ENCODE results near the gene NANOS3.
A peak's percentile ranks its signal among the peaks of the same experiment; 100 is the strongest.

The NANOS3 gene

GRCh38 chr19:13834244-13835069 is 42.5 kb upstream of the NANOS3 start:
- H3K79me2 ChIP-seq (ENCODE audit: control insufficient read depth, low read length): no peaks in the 10 kb centered on the region
- H3K9me3 ChIP-seq (ENCODE audit: control insufficient read depth, insufficient read depth, low read length): no peaks in the 10 kb centered on the region
- peak overlapping the region; percentile 75 for H3K4me2 ChIP-seq (ENCODE audit: low read length)
- no peak overlapping the region for H3K27ac ChIP-seq (ENCODE audit: low read depth, low read length)
- peaks cover 21% of the 10 kb centered on the region for H3F3A ChIP-seq (ENCODE audit: control insufficient read depth, insufficient read depth)
- TF ChIP-seq EZH2phosphoT487 (IDR thresholded peaks at IDR 0.05; ENCODE audit: borderline replicate concordance, low read length) (no peak), CTCF (IDR thresholded peaks at IDR 0.05; ENCODE audit: low read depth, low read length, poor library complexity, severe bottlenecking) (no peak)
- no peaks in the 10 kb centered on the region for H3K9me2 ChIP-seq (replicated peaks; ENCODE audit: control insufficient read depth, low read length)
- no peaks in the 10 kb centered on the region for H3K27me3 ChIP-seq (ENCODE audit: control insufficient read depth, low read length)
- H4K20me1 ChIP-seq (ENCODE audit: control insufficient read depth, insufficient read depth, low read depth, low read length): no peaks in the 10 kb centered on the region
- H3K4me1 ChIP-seq (ENCODE audit: control insufficient read depth, low read length): peaks cover 55% of the 10 kb centered on the region
- peak overlapping the region; percentile 71 for H3K4me3 ChIP-seq (ENCODE audit: low read length)
- H3K36me3 ChIP-seq (ENCODE audit: control insufficient read depth, low read length): no peaks in the 10 kb centered on the region

- TF ChIP-seq EZH2phosphoT487 (IDR thresholded peaks at IDR 0.05; ENCODE audit: borderline replicate concordance, low read length) (no peak), CTCF (IDR thresholded peaks at IDR 0.05; ENCODE audit: low read depth, low read length, poor library complexity, severe bottlenecking) (no peak)
- Histone ChIP-seq H3K4me3 (ENCODE audit: low read length) (peak overlapping the region; percentile 48; the same call in 1 of the 2 replicates), H3F3A (ENCODE audit: control insufficient read depth, insufficient read depth) (peaks cover 21% of the 10 kb centered on the region), H3K27me3 (ENCODE audit: control insufficient read depth, low read length) (no peaks in the 10 kb centered on the region), H3K4me2 (ENCODE audit: low read length) (peak overlapping the region; percentile 68), H3K36me3 (ENCODE audit: control insufficient read depth, low read length) (no peaks in the 10 kb centered on the region), H3K79me2 (ENCODE audit: control insufficient read depth, low read length) (0 out of 2 replicates have a peak, but pooled peaks cover under 1% of the 10 kb centered on the region), H3K4me1 (ENCODE audit: control insufficient read depth, low read length) (peaks cover 69% of the 10 kb centered on the region), H3K9me3 (ENCODE audit: control insufficient read depth, insufficient read depth, low read length) (no peaks in the 10 kb centered on the region), H3K27ac (ENCODE audit: low read depth, low read length) (peak overlapping the region; percentile 24), H4K20me1 (ENCODE audit: control insufficient read depth, insufficient read depth, low read depth, low read length) (no peaks in the 10 kb centered on the region), H3K9me2 (replicated peaks; ENCODE audit: control insufficient read depth, low read length) (no peaks in the 10 kb centered on the region)
Measured at GRCh38 chr19:13835791-13836723, 40.9 kb upstream of the NANOS3 start.

- TF ChIP-seq CTCF (IDR thresholded peaks at IDR 0.05; ENCODE audit: low read depth, low read length, poor library complexity, severe bottlenecking) (no peak), EZH2phosphoT487 (IDR thresholded peaks at IDR 0.05; ENCODE audit: borderline replicate concordance, low read length) (no peak)
- Histone ChIP-seq H3K79me2 (ENCODE audit: control insufficient read depth, low read length) (0 out of 2 replicates have a peak, but pooled peaks cover 6% of the 10 kb centered on the region), H3K27me3 (ENCODE audit: control insufficient read depth, low read length) (peaks cover 10% of the 10 kb centered on the region), H3K27ac (ENCODE audit: low read depth, low read length) (peak overlapping the region; percentile 32), H3K4me3 (ENCODE audit: low read length) (peak overlapping the region; percentile 53; the same call in 1 of the 2 replicates), H3K9me3 (ENCODE audit: control insufficient read depth, insufficient read depth, low read length) (no peaks in the 10 kb centered on the region), H3F3A (ENCODE audit: control insufficient read depth, insufficient read depth) (peaks cover 21% of the 10 kb centered on the region), H3K4me2 (ENCODE audit: low read length) (peak overlapping the region; percentile 62), H3K4me1 (ENCODE audit: control insufficient read depth, low read length) (peaks cover 82% of the 10 kb centered on the region), H3K36me3 (ENCODE audit: control insufficient read depth, low read length) (no peaks in the 10 kb centered on the region), H4K20me1 (ENCODE audit: control insufficient read depth, insufficient read depth, low read depth, low read length) (no peaks in the 10 kb centered on the region), H3K9me2 (replicated peaks; ENCODE audit: control insufficient read depth, low read length) (no peaks in the 10 kb centered on the region)
Measured at GRCh38 chr19:13838435-13839129, 38.4 kb upstream of the NANOS3 start.

All from DOHH2 (cell line).